Measurements from ENCODE around the gene LACRT. TPM values are rescaled to one million over a fixed set of nuclear protein-coding genes. Genes with fewer than 3 reads are reported as not detected.

LACRT gene
- total RNA-seq, 1 donor from 2014 or later: not detected

DNA sequence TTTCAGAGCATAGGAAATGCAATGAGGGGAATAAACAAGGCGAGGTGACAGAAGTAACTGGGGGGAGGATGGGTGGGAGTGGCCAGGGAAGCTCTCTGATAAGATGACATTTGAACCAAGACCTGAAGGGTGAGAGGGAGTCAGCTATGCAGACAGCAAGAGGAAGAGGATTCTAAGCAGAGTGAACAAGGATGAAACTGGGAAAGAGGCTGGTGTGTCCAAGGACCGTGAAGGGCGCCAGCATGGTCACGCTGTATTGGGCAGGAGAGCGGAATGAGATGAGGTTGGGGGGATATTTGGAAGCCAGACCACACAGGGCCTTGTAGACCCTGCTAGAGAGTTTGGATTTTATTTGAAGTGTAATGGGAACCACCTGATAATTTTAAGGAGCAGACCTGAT is 35.7 kb downstream of the LACRT start:
- DNase-seq: no peak

DNA sequence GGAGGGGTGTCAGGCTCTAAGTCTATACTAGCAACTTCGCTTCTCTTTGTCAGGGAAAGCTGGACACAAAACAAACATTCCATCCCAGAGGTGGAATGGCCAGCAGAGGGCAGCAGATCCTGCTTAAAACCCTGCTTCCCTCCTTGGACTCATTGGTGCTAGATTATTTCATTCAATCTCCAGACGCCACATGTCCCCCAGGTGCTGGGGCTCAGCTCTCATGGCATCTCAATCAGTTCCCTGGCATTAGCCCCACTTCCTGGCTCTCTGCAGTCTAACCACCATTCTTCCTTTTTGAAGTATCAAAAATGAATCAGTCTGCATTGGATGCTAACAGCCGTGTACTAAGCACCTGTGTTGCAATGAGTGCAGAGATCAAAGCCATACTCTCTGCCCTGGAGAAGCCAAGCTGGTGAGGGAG is 38.2 kb downstream of the LACRT start:
- peak; percentile 86 for DNase-seq

DNA sequence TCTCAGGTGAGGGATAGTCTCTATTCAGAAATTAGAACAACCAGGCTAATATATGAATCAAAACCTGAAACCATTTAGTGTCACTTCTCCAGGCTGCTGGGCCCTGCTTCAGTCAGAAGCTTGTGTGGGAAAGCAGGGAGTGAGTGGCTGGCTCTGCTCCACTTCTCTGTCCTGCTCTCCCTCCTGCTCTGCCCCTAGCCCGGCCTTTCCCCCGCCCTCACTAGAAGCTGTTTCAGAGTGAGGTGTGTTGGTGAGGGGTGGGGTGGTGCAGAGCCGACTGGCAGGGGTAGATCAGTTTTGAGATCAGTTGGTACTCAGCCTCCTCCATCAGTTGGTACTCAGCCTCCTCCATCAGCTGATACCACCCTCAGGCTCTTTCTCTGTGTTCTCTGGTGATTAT is 39.2 kb downstream of the LACRT start:
- DNase-seq: no peak

DNA sequence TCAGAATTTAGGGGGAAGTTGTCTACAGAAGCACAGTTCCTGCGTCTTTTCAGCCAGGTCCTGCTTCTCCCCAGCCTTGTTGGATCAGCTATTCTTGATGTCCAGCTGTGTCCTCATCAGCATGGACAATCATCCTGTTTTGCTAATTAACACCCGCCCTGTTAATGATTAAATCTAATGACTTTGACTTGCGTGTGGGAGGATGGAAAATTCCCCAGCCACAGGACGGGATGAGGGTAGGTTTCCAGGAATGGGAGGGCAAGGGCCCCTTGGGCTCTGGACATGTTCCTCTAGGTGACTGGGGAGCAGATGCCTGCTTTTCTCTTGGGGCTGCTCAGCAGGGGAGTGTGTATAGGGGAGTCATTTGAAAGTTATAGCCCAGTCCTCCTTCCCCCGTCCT is 41.0 kb downstream of the LACRT start:
- no peak for DNase-seq

DNA sequence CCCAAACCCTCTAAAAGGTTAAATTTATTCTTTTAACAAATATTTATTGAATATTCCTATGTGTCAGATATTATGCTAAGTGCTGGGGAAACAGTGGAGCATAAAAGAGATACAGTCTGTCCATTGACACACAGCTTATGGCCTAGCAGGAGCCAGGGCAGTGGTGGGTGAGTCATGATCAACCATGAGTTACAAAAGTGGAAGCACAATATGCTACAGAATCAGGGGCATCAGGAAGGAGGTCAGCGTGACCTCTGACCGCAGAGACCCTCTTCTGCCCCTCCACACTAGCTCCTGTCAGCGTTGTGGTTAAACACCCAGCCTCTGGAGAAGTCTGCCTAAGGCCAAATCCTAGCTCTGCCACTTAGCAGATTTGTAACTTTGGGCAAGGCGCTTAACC is 41.6 kb downstream of the LACRT start:
- DNase-seq: no peak

DNA sequence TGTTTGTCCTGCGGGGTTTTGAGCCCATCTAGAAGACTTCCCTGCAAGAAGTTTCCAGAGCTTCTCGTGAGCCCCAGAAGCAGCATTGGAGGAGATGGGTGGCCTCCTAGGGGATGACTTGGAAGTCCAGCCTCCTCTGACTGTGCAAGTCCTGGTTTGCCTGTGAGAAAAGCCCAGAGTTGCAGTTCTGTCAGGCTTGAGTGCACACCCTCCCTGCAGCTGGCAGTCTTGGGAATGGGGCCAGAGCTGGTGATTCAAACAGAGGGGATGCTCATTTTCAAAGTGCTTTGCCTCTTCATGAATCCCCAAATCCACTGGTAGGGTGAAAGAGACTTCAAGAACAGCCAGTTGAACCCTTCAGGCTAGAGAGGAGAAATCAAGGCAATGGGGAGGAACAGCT is 42.4 kb downstream of the LACRT start:
- peak; percentile 68 for DNase-seq

DNA sequence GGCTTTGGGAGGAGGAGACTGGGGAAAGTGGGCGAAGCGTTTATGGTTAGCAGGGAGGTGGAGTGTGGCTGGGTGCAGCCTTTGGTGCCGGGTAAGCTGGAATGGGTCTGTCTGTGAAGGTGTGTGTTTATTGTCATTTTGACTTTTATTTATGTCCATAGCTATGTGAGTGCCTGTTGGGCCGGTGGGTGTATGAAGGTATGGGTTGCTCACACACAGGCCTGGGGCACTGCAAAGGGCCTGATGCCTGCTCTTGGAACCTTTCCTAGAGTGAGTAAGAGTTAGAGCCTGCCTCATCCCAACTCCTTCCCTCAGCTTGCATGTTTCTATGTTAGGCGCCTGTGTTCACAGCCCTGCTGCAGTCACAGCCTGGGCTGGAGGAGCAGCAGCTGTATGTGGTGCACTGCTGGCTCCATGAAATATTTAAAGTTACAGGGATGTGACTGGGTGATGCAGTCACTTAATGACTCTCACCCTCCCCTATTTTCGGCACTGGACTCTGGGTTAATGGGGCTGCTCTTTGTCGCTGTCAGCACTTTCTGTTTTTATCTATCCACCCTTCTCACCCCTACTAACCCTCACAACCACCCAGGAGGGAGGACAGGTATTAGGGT is 43.6 kb downstream of the LACRT start:
- peak; percentile 48 for DNase-seq

DNA sequence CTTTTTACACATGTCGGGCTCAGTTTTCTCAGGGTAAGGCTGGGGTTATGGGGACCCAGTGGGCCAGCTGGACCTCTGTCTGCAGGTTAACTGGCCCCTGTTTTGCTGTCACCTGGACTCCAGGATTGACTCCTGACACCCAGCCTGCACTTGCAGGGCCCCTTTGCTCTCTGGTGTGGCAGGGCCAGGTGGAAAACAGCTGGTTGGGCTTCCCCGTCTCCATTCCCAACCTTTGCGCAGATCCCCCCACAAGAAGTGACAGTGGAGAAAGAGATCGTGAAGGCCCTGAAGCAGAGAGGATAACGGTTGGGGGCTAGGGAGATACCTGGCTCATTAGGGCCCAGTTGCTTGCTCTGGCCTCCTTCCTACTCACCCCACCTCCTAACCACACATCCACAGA is 44.7 kb downstream of the LACRT start:
- DNase-seq: no peak

DNA sequence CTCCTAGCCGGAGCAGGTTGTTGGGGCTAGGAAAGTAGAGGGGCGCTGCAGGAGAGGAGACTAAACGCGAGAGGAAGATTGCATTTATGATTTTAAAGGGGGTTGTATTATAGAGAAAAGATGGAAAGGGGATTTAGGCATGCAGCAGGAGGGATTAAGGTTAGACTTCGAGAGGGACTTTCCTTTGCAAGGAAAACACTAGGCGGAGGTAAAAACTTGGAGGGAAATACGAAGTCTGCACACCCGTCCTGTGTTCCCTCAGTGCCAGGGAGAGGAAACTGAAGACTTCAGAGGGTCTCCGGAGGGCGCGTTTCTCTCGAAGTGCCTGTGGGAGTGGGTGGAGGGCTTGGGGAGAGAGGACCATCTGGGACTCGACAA is 45.8 kb downstream of the LACRT start:
- DNase-seq: no peak

DNA sequence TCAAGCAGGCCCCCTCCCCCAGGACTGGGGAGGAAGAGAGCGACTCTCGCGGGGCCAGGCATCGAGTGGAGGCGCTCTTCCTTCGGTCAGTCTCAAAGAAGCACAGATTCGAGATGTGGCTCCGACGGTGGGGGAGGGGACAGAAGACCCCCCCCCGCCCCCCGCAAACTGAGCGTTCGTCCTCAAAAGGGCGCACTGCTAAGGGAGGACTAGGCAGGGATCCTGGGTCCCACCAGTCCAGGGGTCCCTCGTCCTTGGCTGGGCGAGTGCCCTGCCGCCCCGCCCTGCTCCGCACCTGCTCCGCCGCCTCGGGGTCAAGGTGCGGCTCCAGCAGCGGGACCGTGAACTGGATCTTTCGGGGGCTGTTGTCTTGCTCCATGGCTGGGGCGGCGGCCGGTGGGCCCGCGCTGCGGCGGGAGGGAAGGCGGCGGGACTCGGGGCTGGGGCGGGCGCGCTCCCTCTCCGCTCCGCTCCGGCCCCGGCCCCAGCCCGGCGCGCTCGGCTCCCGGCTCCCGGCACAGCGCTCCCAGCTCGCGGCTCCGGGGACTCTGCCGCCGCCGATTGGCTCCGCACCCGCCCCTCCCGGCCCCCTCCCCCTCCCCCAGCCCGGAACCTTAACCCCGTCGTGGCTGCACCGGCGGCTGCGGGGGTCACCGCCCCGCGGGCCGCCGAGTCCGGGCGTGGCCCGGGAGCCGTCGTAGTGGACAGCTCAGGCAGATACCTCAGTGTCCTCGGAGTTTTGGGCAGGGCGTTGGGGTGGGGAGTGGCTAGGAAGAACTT is 46.4 kb downstream of the LACRT start, which contains the start of gene PPP1R1A:
Gene PPP1R1A, minus strand, starts transcription at position 550 of the 780 bp plus-strand sequence. Its CDS starts 171 bp downstream, at position 379.
- DNase-seq: peak; percentile 43

DNA sequence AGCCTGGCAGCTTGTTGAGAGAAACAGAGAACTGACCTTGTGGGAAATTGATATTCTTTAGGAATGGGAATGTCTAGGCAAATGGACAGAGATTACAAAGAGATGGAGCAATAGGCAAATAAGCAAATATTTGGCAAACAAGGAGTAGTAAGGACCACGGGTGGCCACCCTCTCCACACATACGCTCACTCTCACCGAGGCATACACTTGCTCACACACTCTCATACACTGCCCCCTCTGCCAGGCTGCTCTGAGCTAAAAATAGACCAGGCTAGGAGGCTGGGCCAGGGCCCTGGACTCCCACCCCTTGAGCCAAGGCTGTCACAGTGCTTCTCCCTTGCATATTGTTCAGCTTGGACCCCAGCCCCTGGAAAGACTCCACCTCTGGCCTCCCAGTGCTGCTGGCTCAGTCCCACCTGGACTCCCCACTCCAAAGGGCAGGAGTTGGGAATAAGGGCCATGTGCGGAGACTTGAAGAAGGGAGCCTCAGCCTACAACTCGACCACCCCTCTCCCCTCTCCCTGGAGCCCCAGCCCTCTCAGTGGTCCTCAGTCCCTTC is 47.3 kb downstream of the LACRT start:
- peak; percentile 77 for DNase-seq

DNA sequence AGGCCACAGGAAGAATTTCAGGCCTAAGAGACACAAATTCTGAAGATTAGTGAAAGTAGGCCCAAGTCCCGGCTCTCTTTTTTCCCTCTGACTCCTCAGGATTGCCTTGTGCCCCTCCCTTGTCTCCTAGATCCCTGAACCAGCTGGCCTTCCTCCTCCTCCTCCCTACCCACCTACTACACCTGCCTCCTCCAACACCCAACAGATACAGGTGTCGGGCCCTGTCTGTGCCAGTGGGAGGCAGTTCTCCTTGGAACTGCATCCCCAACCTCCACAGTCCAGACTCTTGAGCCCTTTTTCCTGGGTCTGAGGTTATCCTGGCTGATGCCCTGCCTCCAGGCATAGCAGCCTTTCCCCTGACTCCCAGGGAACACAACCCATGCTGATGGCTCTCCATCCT is 48.1 kb downstream of the LACRT start:
- DNase-seq: no peak

DNA sequence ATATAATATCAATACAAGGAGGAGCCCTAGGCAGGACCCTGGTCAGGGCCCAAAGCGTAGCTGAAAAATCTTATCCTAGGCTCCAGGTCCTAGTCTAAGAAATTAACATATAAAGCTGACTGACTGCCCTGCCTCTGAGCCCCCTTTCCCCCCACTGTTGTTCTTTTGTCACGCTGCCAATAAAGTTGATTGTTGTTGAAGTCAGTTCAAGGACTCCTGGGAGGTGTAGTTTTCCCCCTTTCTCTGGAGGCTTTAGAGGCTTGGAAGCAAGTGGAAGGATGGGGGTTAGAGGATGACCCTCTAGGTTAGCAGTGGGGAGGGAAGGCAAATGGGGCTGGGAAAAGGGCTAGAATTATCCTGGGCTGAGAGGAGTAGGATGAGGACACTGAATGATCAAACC is 49.5 kb downstream of the LACRT start:
- DNase-seq: no peak

DNA sequence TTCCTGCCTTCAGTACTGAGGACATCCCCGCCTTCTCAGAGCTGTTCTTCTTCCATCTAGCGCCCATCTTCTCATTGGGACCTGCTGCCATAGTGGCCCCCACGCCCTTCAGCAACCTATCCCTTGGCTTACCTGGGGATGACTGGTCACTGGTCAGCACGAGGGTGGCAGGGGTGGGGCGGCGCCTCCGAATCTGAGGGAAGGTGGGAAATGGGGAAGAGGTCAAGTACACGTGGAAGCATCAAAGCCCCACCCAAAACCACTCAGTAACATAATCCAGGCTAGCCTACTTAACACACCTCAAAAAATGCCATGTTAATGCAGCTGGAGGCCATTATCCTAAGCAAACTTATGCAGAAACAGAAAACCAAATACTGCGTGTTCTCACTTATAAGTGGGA is 50.6 kb downstream of the LACRT start:
- DNase-seq: no peak

DNA sequence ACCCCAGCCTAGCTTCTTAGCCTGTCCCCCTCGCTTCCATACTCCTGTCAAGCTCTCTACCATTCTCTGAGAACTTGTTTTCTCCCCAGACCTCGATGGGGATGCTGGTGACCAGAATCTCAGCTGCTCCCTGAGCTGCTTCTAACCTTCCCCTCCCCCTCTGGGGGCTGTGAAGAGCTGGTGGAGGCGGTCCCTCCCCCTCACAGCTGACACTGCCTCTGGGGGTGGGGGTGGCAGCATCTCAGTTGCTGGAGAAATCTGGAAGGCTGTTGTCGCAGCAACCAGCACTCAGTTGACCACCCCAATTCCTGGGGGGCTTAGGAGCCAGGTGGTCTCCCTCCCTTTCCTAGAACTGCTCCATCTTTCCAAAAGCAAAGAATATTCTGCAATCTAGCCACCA is 51.0 kb downstream of the LACRT start:
- DNase-seq: no peak

DNA sequence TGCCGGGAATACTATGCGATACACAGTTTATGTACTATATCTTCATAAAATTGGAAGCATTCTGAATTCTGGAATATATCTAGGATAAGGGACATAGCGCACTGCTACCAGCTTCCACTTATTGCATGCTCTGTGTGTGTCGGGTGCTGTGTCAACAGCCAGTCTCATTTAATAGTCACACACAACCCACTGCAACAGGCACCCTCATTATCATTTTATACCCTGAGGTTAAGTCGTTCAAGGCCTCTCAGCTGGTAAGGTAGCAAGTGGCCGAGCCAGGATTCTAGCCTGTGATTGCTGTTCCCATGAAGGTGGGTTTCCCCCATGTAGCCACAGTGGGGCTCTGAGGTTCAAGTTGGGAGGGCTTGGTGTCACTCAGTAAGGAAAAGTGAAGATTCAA is 53.3 kb downstream of the LACRT start:
- no peak for DNase-seq

Other genes with a start within 250 kb of the LACRT start
- 112 TPM for gene ITGA5, start 215.6 kb downstream of the LACRT start, total RNA-seq
- gene GTSF1, start 161.3 kb downstream of the LACRT start, total RNA-seq: not detected
- 2.7 TPM for gene NCKAP1L, start 137.1 kb downstream of the LACRT start, total RNA-seq
- gene PDE1B, start 85.3 kb downstream of the LACRT start, total RNA-seq: 3.0 TPM
- 10.8 TPM for gene PPP1R1A, start 46.2 kb downstream of the LACRT start, total RNA-seq
- gene DCD, start 13.5 kb upstream of the LACRT start, total RNA-seq: not detected
- gene MUCL1, start 219.6 kb upstream of the LACRT start, total RNA-seq: not detected